Stimulated activated naive B cell treated with anti-CD40 and anti-IgM and Interleukin-4, amounts not matched to agents 10 μg/mL and 1 μg/mL and 100 μg/mL, for 72 hours (primary cell): ENCODE results near the gene PLA2G2E.

ENCODE experiments used
- ATAC-seq, 2 donors: fragments of 150-1000 bp; cut with Tn5 transposase; replicated peaks; 2 replicates each; pipeline ENCODE4 v1.10.0; 2021; ENCODE audit warnings: moderate library complexity in 1 of 2
- DNase-seq: peaks from one replicate; pipeline ENCODE4 v3.0.0; 2021
- H3K27ac Mint-ChIP-seq: one replicate; pipeline ENCODE4 v1.8.0; 2022; ENCODE audit warnings: mild to moderate bottlenecking, mixed read lengths
- H3K27me3 Mint-ChIP-seq, 2 donors: one replicate each; pipeline ENCODE4 v1.8.0; 2022; ENCODE audit warnings: mixed read lengths in 2 of 2
- H3K36me3 Mint-ChIP-seq, 2 donors: one replicate each; pipeline ENCODE4 v1.8.0; 2022; ENCODE audit warnings: mixed read lengths in 2 of 2, mild to moderate bottlenecking in 1 of 2
- H3K4me1 Mint-ChIP-seq, 2 donors: one replicate each; pipeline ENCODE4 v1.8.0; 2022; ENCODE audit warnings: mixed read lengths in 2 of 2, mild to moderate bottlenecking in 1 of 2
- H3K4me3 Mint-ChIP-seq, 2 donors: one replicate each; pipeline ENCODE4 v1.8.0; 2022; ENCODE audit warnings: mild to moderate bottlenecking in 2 of 2, mixed read lengths in 2 of 2, moderate library complexity in 1 of 2
- H3K9me3 Mint-ChIP-seq, 2 donors: one replicate each; pipeline ENCODE4 v1.8.0; 2022; ENCODE audit warnings: mixed read lengths in 2 of 2, mild to moderate bottlenecking in 1 of 2

PLA2G2E gene, protein sequence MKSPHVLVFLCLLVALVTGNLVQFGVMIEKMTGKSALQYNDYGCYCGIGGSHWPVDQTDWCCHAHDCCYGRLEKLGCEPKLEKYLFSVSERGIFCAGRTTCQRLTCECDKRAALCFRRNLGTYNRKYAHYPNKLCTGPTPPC

GRCh38 chr1:19923137-19923952 is at the start of gene PLA2G2E:
Gene PLA2G2E, minus strand, starts transcription at chr1:19923617. Its CDS starts 58 bp downstream, at chr1:19923559.
- H3K36me3 Mint-ChIP-seq, result no peaks in the 10 kb centered on the region
- H3K27ac Mint-ChIP-seq, result no peak within 1 kb of the TSS
- H3K4me3 Mint-ChIP-seq, result no peak within 1 kb of the TSS
- DNase-seq, result no peak
- no peaks in the 10 kb centered on the region for H3K9me3 Mint-ChIP-seq
- ATAC-seq, result no peak
- peaks cover 12 to 13% of the 10 kb centered on the region in 2 donors for H3K27me3 Mint-ChIP-seq
- peaks cover 0 to under 1% of the 10 kb centered on the region in 2 donors for H3K4me1 Mint-ChIP-seq

DNA sequence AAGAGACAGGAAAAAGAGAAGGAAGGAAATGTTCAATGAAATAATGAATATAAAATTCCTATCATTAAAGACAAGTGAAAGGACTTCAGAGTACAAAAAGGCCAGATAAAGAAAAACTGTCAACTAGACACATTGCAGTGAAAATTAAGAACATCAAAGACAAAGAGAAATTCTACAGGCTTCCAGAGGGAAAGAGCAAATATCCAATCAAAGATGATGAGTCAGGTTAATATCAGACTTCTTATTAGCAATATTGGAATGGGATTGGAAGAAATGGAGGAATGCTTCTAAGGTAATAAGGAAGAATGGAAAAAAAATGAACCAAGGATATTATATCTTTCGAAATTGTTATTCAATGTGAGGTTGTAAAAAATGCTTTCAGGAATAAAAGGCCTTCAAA is 48.2 kb upstream of the PLA2G2E start:
- Mint-ChIP-seq H3K4me3 (no peak overlapping the region), H3K27ac (no peak overlapping the region), H3K27me3 (peaks cover 33 to 36% of the 10 kb centered on the region in 2 donors)

GRCh38 chr1:19969898-19970660 is 46.7 kb upstream of the PLA2G2E start:
- Mint-ChIP-seq H3K9me3 (peaks cover 0 to 3% of the 10 kb centered on the region in 2 donors), H3K27ac (no peak overlapping the region), H3K27me3 (peaks cover 39 to 40% of the 10 kb centered on the region in 2 donors), H3K36me3 (no peaks in the 10 kb centered on the region), H3K4me1 (peaks cover 4 to 7% of the 10 kb centered on the region in 2 donors), H3K4me3 (no peak overlapping the region)
- DNase-seq (no peak), ATAC-seq (no peak)

More for the DNA sequence above, 48.2 kb upstream of the PLA2G2E start:
- DNase-seq (no peak), ATAC-seq (no peak)
- Mint-ChIP-seq H3K9me3 (no peaks in the 10 kb centered on the region), H3K36me3 (no peaks in the 10 kb centered on the region), H3K4me1 (no peaks in the 10 kb centered on the region)

- Mint-ChIP-seq H3K27ac (no peak overlapping the region), H3K9me3 (peaks cover 5 to 11% of the 10 kb centered on the region in 2 donors), H3K27me3 (peaks cover 56 to 61% of the 10 kb centered on the region in 2 donors), H3K4me3 (no peak overlapping the region), H3K4me1 (peaks cover 4 to 7% of the 10 kb centered on the region in 2 donors), H3K36me3 (peaks cover 0 to 3% of the 10 kb centered on the region in 2 donors)
- ATAC-seq, result no peak
- DNase-seq, result no peak
Measured at GRCh38 chr1:19967808-19968207, 44.4 kb upstream of the PLA2G2E start.

DNA sequence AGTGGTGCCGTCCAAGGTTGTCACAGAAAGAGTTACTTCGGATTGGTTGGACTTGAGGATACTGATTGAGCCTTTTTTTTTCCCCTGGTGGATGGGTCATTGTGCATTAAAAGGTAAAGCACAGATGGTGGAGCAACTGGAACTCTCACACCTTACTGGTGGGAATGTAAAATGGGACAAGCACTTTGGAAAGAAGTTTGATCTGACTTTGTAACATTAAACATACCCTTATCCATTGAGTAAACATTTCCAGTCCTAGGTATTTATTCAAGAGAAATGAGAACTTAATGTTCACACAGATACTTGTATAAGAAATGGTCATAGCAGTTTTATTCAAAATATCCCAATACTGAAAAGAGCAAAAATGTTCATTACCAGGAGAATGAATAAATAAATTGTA is 41.1 kb upstream of the PLA2G2E start:
- no peak for ATAC-seq
- Mint-ChIP-seq H3K4me3 (no peak overlapping the region), H3K27me3 (peaks cover 51 to 58% of the 10 kb centered on the region in 2 donors), H3K36me3 (peaks cover 3 to 4% of the 10 kb centered on the region in 2 donors), H3K9me3 (peaks cover 5 to 12% of the 10 kb centered on the region in 2 donors), H3K4me1 (peaks cover 12 to 15% of the 10 kb centered on the region in 2 donors), H3K27ac (no peak overlapping the region)
- DNase-seq, result no peak

GRCh38 chr1:19963636-19964035 is 40.2 kb upstream of the PLA2G2E start:
- Mint-ChIP-seq H3K36me3 (peaks cover 3 to 4% of the 10 kb centered on the region in 2 donors), H3K4me3 (no peak overlapping the region), H3K4me1 (peaks cover 12 to 15% of the 10 kb centered on the region in 2 donors), H3K27ac (no peak overlapping the region), H3K27me3 (peaks cover 49 to 56% of the 10 kb centered on the region in 2 donors), H3K9me3 (peaks cover 5 to 12% of the 10 kb centered on the region in 2 donors)
- DNase-seq, result no peak
- ATAC-seq, result no peak

DNA sequence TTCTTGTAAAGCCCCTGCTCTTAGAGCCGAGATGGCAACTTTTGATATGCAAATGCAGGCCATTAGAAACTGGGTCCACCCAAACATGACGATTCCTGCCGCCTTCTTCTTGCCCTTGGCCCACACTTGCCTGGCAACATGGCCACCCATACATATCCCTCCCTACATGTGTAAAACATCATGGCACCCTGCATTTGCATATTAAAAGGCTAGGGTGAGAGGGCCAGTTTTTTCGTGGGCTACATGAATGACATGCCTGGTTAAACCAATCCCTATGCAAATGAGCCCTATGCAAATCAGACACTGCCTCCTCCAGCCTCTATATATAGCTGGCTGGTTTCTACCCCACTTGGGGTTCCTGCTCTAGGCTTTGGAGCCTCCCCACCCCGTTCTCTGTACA is 37.2 kb upstream of the PLA2G2E start:
- H3K9me3 Mint-ChIP-seq, result peaks cover 5 to 12% of the 10 kb centered on the region in 2 donors
- DNase-seq, result peak; percentile 9
- no peak overlapping the region for H3K4me3 Mint-ChIP-seq
- peak; percentile 72 to 86 for ATAC-seq
- H3K27ac Mint-ChIP-seq, result no peak overlapping the region
- H3K36me3 Mint-ChIP-seq, result peaks cover 3 to 4% of the 10 kb centered on the region in 2 donors
- peaks cover 44 to 50% of the 10 kb centered on the region in 2 donors for H3K27me3 Mint-ChIP-seq
- peaks cover 13 to 16% of the 10 kb centered on the region in 2 donors for H3K4me1 Mint-ChIP-seq

DNA sequence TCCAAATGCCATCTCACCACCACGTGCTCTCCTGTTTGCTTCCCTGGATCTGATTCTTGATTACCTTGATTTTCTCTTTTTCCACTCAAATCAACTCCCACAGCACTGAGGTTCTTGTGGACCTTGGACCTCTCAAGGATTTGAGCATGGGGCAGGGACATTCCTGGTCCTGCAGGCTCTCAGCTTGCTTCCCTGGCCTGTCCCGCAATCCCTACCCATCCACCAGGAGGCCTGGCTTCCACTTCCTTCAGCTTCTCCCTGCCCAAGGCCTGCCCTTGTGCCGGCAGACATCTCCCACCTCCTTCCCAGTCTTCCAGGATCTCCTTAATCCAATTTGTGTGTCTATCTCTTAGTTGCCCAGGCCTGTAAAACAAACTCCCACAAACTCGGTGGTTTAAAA is 34.4 kb upstream of the PLA2G2E start:
- DNase-seq (no peak), ATAC-seq (no peak)
- Mint-ChIP-seq H3K27me3 (peaks cover 41 to 47% of the 10 kb centered on the region in 2 donors), H3K4me3 (no peak overlapping the region), H3K9me3 (peaks cover 8 to 9% of the 10 kb centered on the region in 2 donors), H3K27ac (no peak overlapping the region), H3K4me1 (peaks cover 22 to 30% of the 10 kb centered on the region in 2 donors), H3K36me3 (peaks cover 3 to 4% of the 10 kb centered on the region in 2 donors)

- H3K4me1 Mint-ChIP-seq, result peaks cover 16 to 25% of the 10 kb centered on the region in 2 donors
- DNase-seq, result no peak
- H3K9me3 Mint-ChIP-seq, result peaks cover 8 to 10% of the 10 kb centered on the region in 2 donors
- H3K27ac Mint-ChIP-seq, result no peak overlapping the region
- ATAC-seq, result peak in 1 of 2 donors; percentile 33
- no peak overlapping the region for H3K4me3 Mint-ChIP-seq
- H3K36me3 Mint-ChIP-seq, result peaks cover 0 to 3% of the 10 kb centered on the region in 2 donors
- peaks cover 37 to 41% of the 10 kb centered on the region in 2 donors for H3K27me3 Mint-ChIP-seq
Measured at GRCh38 chr1:19955534-19956170, 32.2 kb upstream of the PLA2G2E start.

DNA sequence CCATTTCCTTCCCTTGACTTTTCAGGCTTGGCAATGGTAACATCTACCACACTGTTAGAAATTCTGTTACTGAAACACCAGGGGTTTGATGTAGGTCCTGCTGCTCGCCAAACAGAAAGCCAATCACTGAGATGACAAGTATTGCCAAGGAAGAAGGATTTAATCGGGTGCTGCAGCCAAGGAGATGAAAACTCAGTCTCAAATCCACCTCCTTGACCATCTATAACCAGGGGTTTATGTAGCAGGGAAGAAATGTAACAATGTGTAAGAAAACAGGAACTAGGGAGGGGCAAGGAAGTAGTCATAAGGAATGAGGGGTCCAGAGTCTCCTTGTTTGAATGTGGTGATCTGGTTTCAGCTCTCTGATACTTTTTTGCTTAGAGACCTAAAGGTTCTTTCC is 30.6 kb upstream of the PLA2G2E start:
- H3K36me3 Mint-ChIP-seq, result peaks cover 0 to 3% of the 10 kb centered on the region in 2 donors
- H3K27me3 Mint-ChIP-seq, result peaks cover 44 to 47% of the 10 kb centered on the region in 2 donors
- H3K4me1 Mint-ChIP-seq, result peaks cover 14 to 22% of the 10 kb centered on the region in 2 donors
- H3K27ac Mint-ChIP-seq, result no peak overlapping the region
- H3K9me3 Mint-ChIP-seq, result peaks cover 8 to 9% of the 10 kb centered on the region in 2 donors
- no peak overlapping the region for H3K4me3 Mint-ChIP-seq
- no peak for DNase-seq
- peak in 1 of 2 donors; percentile 39 for ATAC-seq

GRCh38 chr1:19949016-19949415 is 25.6 kb upstream of the PLA2G2E start:
- ATAC-seq, result no peak
- peaks cover 35 to 57% of the 10 kb centered on the region in 2 donors for H3K27me3 Mint-ChIP-seq

DNA sequence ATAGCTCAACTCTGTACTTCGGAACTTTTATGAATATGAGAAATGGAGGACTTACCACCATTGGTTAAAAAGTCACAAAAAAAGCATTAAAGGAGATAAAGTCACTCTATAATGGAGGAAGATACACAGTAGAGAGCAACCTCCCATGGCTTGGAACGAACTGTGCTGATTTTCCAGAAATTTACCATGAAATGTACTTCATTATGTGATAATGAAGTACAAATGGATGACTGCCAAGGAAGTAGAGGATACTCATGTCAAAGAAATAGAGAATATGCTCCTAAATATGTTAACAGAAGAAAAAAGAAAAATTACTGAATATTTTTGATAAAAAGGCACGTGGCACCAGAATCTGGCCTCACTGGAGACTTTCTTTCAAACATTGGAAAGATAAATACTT is 23.6 kb upstream of the PLA2G2E start:
- H3K9me3 Mint-ChIP-seq, result no peaks in the 10 kb centered on the region
- no peak for ATAC-seq
- H3K27ac Mint-ChIP-seq, result no peak overlapping the region

More at GRCh38 chr1:19949016-19949415, 25.6 kb upstream of the PLA2G2E start:
- H3K9me3 Mint-ChIP-seq, result peaks cover 4 to 6% of the 10 kb centered on the region in 2 donors
- no peak for DNase-seq
- H3K4me3 Mint-ChIP-seq, result no peak overlapping the region
- peaks cover 0 to 2% of the 10 kb centered on the region in 2 donors for H3K36me3 Mint-ChIP-seq
- H3K27ac Mint-ChIP-seq, result no peak overlapping the region
- H3K4me1 Mint-ChIP-seq, result peaks cover 2 to 4% of the 10 kb centered on the region in 2 donors

DNA sequence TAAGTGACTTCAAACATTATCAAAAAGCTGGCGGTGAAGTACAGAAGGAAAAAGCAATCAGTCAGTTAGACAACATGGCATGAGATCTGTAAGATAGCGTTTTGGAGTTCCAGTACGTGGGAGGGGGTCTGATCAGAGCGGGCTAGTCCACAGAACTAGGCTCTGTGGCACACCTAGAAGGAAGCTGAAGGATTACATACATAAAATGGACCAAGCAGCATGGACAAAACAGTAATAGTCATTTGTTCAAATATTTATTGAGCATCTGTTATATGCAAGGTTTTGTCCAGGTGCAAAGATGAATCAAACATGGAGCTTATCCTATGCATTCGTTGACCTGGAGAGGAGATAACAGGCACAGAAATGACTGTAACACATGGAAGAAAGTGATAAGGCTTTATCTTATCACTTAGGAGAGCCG is 22.9 kb upstream of the PLA2G2E start:
- no peaks in the 10 kb centered on the region for H3K36me3 Mint-ChIP-seq
- DNase-seq, result no peak
- ATAC-seq, result no peak
- H3K4me3 Mint-ChIP-seq, result no peak overlapping the region
- no peaks in the 10 kb centered on the region for H3K4me1 Mint-ChIP-seq
- peaks cover 18 to 43% of the 10 kb centered on the region in 2 donors for H3K27me3 Mint-ChIP-seq
- H3K27ac Mint-ChIP-seq, result no peak overlapping the region
- no peaks in the 10 kb centered on the region for H3K9me3 Mint-ChIP-seq

More for the DNA sequence above, 23.6 kb upstream of the PLA2G2E start:
- Mint-ChIP-seq H3K36me3 (no peaks in the 10 kb centered on the region), H3K27me3 (peaks cover 18 to 43% of the 10 kb centered on the region in 2 donors), H3K4me1 (no peaks in the 10 kb centered on the region), H3K4me3 (no peak overlapping the region)
- no peak for DNase-seq
